ENCODE measurements around the gene COG1.

- no peak for TF ChIP-seq CTCF (IDR thresholded peaks at IDR 0.05; ENCODE audit: low read depth, low read length, missing input control)
- TF ChIP-seq RXRA (IDR thresholded peaks at IDR 0.05) = no peak
Observed at GRCh38 chr17:73215447-73215846, 22.6 kb downstream of the COG1 start.

All from liver (tissue), 3 donors.